Ectodermal cell (in vitro differentiated cells): ENCODE measurements around the gene CYBA.

ENCODE experiments used
- H3K27ac ChIP-seq: 2 replicates; pipeline ENCODE4 v1.7.0; 2013; ENCODE audit warnings: mild to moderate bottlenecking, low read depth, low read length; ENCODE audit not compliant: insufficient read depth, poor library complexity, severe bottlenecking
- H3K27me3 ChIP-seq: 2 replicates; pipeline ENCODE4 v1.7.0; 2013; ENCODE audit warnings: mild to moderate bottlenecking, low read length; ENCODE audit not compliant: insufficient read depth, control insufficient read depth, poor library complexity, severe bottlenecking
- H3K36me3 ChIP-seq: one replicate; pipeline ENCODE4 v1.7.0; 2013; ENCODE audit warnings: low read length; ENCODE audit not compliant: control insufficient read depth, insufficient read depth
- H3K4me1 ChIP-seq: one replicate; pipeline ENCODE4 v1.7.0; 2013; ENCODE audit warnings: low read length; ENCODE audit not compliant: control insufficient read depth, insufficient read depth
- H3K4me3 ChIP-seq: 2 replicates; pipeline ENCODE4 v1.7.0; 2013; ENCODE audit warnings: low read depth, low read length, control low read depth; ENCODE audit not compliant: insufficient read depth
- H3K9me3 ChIP-seq: 2 replicates; pipeline ENCODE4 v1.7.0; 2013; ENCODE audit warnings: mild to moderate bottlenecking, low read length, moderate library complexity; ENCODE audit not compliant: control insufficient read depth
- WGBS, 2 experiments: methylation state at CpG; one replicate each; pipeline ENCODE4 v1.1.7; 2013; ENCODE audit warnings: missing lambda C conversion rate in 2 of 2; 5-methylcytosine and 5-hydroxymethylcytosine counted together

Gene CYBA

DNA sequence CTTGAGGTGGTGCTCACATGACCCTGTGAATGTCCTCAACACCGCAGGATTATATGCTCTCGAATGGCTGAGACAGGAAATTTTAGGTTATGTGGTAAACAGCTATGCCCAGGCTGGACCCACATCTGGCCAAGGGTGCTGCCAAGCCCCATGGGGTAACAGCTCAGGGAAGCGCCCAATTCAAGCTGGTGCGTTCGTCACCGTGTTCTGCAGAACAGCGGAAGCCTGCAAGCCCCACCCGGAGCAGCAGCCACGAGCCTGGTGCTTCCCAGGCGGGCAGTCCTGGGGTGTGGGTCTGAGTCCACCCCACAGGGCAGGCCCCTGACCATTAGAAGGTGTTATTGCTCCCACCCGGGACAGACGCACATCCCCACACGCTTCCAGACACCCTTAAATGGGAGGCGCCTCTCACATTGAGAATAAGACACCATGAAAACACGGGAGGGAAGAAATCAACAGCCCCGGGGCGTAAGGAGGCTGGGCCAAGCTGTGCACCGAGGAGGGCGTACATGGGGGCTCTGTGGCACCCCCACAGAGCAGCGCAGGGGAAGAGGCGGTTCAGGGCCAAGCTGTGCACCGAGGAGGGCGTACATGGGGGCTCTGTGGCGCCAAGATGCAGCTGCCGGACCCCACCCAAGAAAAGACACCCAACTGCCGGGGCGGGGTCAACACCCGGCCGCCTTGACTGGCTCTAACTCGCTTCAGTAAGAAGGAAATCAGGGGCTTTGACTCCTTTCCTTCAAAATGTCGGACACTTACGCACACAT is 2.9 kb upstream of the CYBA start:
- Histone ChIP-seq H3K27me3 (no peaks in the 10 kb centered on the region), H3K27ac (no peak overlapping the region), H3K4me1 (peaks cover 14% of the 10 kb centered on the region), H3K9me3 (no peaks in the 10 kb centered on the region), H3K4me3 (no peak overlapping the region), H3K36me3 (peaks cover 5% of the 10 kb centered on the region)
- WGBS, 2 experiments: 92 to 93% methylated on average over 32 of the region's 32 CpGs

DNA sequence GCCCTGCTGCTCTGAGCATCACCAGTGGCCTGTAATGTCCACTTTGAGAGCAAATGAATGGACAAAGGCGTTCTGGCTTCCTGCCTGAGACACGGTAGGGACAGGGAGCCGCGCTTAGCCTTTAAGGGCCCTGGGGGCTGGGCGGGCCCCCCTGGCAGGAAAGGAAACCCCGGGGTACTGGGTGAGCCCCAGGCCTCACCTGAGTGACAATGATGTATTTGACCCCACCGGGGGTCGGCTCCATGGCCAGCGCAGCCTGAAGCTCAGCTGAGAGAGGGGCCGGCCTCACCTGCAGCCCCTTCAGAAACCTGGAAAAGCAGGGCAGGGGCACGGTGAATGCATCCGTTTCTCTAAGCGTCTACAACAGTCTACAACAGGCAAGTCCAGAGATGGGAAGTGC is 2.2 kb upstream of the CYBA start:
- H3K4me3 ChIP-seq: no peak overlapping the region
- H3K4me1 ChIP-seq: peaks cover 14% of the 10 kb centered on the region
- H3K36me3 ChIP-seq: peaks cover 5% of the 10 kb centered on the region
- H3K27ac ChIP-seq: no peak overlapping the region
- 95% methylated on average over 13 of the region's 13 CpGs for WGBS, 2 experiments
- H3K9me3 ChIP-seq: no peaks in the 10 kb centered on the region
- no peaks in the 10 kb centered on the region for H3K27me3 ChIP-seq

DNA sequence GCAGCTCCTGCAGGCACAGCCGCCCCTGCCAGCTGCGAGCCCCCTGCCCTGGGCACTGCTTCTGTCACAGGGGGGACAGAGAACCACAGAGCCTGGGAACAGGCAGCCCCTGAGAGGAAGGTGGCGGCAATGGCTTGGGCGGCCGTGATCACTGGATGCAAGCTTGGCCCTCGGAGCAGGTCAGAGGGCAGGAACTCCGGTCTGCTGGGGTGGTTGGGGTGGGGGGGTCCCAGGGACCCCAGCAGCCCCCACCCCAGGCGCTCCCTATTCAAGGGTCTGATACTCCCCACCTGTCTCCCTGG is 1.9 kb upstream of the CYBA start:
- WGBS, 2 experiments: 94 to 97% methylated on average over 8 of the region's 8 CpGs
- Histone ChIP-seq H3K27ac (no peak overlapping the region), H3K4me1 (peaks cover 14% of the 10 kb centered on the region), H3K27me3 (no peaks in the 10 kb centered on the region), H3K9me3 (no peaks in the 10 kb centered on the region), H3K36me3 (peaks cover 5% of the 10 kb centered on the region), H3K4me3 (no peak overlapping the region)

DNA sequence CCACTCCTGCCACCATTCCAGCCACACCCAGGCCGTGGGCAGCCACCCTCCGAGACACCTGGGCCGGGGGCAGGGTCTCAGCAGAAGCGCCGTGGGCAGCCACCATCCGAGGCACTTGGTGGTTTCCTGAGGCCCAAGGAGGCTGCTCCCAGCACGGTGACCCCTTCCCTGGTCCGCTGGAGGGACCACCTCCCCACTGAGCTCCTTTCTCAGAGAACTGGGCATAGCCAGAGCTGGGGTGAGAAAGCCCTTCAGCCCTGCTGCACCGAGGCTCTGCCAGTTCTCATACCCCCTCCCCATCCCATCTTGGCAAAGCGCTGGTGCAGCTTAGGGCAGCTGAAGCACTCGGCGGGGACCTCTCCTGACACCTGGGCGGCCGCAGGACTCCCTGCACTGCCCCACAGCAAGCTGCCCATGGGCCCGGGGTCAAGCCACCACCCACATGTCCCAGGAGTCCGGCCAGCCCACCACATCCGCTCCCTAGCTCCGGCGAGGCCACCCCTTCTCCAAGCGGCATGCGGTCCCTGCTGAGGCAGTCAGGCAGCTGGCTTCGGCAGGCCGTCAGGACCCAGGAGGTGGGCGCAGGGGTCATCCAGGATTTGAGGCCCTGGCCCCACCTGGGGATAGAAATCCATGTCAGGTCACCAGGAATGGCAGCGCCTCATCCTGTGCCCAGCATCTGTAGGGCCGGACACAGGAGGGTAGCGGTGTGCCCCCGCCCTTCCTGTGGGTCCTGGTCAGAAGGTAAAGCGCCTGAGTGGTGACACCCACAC is 1.3 kb upstream of the CYBA start:
- Histone ChIP-seq H3K36me3 (peaks cover 5% of the 10 kb centered on the region), H3K27me3 (no peaks in the 10 kb centered on the region), H3K4me1 (peaks cover 14% of the 10 kb centered on the region), H3K4me3 (no peak overlapping the region), H3K9me3 (no peaks in the 10 kb centered on the region), H3K27ac (no peak overlapping the region)
- 91 to 93% methylated on average over 29 of the region's 29 CpGs for WGBS, 2 experiments

- WGBS, 2 experiments: 52 to 54% methylated on average over 24 of the region's 24 CpGs
- Histone ChIP-seq H3K9me3 (no peaks in the 10 kb centered on the region), H3K4me3 (peak overlapping the region; percentile 74), H3K27ac (no peak overlapping the region), H3K4me1 (peaks cover 14% of the 10 kb centered on the region), H3K36me3 (peaks cover 5% of the 10 kb centered on the region), H3K27me3 (no peaks in the 10 kb centered on the region)
Measured at GRCh38 chr16:88651276-88651988, 579 bp upstream of the CYBA start.

DNA sequence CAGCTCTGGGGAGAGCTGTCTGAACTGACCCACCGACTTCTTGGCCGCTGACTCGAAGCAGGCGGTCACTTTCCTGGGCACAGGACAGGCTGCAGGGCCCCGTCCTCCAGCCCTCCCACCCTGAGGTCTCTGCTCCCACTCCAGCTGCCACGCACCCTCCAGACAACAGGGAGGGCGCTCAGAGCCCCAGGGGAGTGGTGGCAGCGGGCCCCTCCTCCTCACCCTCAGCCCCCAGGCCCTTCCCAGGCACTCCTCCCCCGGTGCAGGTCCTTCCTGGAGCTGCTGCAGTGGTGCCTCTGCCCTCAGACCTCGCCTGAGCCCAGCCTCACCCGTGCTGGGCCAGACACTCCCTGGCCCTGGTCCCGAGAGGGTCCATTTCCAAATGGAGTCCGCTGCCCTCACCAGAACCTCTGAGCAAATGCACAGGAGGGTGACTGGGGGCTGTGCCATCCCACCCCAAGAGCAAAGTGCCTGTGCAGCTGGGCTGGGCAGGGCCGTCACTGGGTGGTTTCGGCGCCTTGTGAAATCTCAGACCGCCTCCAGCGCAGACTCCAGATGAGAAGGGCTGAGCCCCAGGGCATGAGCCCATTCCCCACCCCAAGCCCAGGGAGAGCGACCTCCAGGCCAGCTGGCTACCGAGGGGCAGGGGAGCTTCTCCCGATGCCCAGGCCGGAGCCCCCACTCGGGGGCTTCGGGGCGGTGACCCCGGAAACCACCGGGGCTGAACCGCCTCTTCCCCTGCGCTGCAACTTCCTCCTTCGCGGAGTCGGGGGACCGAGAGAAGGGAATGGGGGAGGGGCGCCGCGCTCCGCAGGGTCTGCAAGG is 717 bp downstream of the CYBA start:
- no peak overlapping the region for H3K27ac ChIP-seq
- H3K27me3 ChIP-seq: no peaks in the 10 kb centered on the region
- H3K36me3 ChIP-seq: peaks cover 4% of the 10 kb centered on the region
- H3K9me3 ChIP-seq: no peaks in the 10 kb centered on the region
- peak overlapping the region; percentile 74 for H3K4me3 ChIP-seq
- WGBS, 2 experiments: 15 to 16% methylated on average over 37 of the region's 37 CpGs
- H3K4me1 ChIP-seq: peaks cover 14% of the 10 kb centered on the region

DNA sequence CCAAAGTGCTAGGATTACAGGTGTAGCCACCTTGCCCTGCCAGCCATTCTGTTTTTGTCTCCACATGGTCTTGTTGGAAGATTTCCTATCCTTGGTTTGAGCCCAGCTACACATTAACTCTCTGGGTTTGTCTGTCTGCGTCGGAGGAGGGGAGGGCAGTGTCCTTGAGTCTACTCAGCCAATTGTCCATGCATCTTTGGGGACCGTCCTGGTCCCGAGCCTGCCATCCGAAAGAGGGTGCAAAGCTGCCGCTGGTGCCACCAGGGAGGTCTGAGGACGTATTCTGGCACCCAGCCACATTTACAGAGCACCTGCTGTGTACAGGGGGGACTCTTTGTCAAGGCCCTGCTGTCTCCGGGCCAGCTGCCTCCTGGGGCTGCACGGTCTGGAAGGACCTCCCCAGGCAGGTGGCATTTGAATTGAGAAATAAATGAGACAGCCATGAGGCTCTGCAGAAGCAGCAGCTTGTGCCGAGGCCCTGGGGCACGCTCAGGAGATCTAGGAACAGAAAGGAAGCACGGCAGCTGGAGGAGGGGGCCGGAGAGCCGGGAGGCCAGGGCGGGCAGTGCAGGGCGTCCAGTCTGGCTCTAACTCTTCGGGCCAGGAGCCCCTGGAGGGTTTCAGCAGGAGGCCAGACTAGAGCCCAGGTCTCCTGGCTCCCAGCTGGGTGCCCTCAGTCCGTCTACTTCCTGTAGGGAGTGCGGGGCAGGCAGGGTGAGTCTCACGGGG is 1.5 kb downstream of the CYBA start:
- H3K27ac ChIP-seq: no peak overlapping the region
- no peaks in the 10 kb centered on the region for H3K9me3 ChIP-seq
- H3K27me3 ChIP-seq: no peaks in the 10 kb centered on the region
- 86 to 88% methylated on average over 20 of the region's 20 CpGs for WGBS, 2 experiments
- H3K36me3 ChIP-seq: no peaks in the 10 kb centered on the region
- H3K4me1 ChIP-seq: peaks cover 14% of the 10 kb centered on the region
- H3K4me3 ChIP-seq: peak overlapping the region; percentile 74

- 94% methylated on average over 22 of the region's 22 CpGs for WGBS, 2 experiments
Measured at GRCh38 chr16:88647178-88648070, 3.4 kb downstream of the CYBA start.

More at GRCh38 chr16:88647178-88648070, 3.4 kb downstream of the CYBA start:
- Histone ChIP-seq H3K27me3 (no peaks in the 10 kb centered on the region), H3K36me3 (no peaks in the 10 kb centered on the region), H3K27ac (no peak overlapping the region), H3K9me3 (no peaks in the 10 kb centered on the region), H3K4me3 (no peak overlapping the region), H3K4me1 (peaks cover 14% of the 10 kb centered on the region)
